GM21423 (cell line): ENCODE results near the gene TXNDC15.
A peak's percentile ranks its signal among the peaks of the same experiment; 100 is the strongest.
"Not testable (repeated sequence)": the region's sequence is repeated elsewhere in the genome, so short reads cannot be mapped to it uniquely, and the experiment has no call there.

Source experiments
- ATAC-seq: cut with Tn5 transposase; IDR thresholded peaks from one replicate; pipeline ENCODE4 v1.9.1; 2021; ENCODE audit warnings: mild to moderate bottlenecking, moderate library complexity; ENCODE audit not compliant: unreplicated experiment

The TXNDC15 gene, protein sequence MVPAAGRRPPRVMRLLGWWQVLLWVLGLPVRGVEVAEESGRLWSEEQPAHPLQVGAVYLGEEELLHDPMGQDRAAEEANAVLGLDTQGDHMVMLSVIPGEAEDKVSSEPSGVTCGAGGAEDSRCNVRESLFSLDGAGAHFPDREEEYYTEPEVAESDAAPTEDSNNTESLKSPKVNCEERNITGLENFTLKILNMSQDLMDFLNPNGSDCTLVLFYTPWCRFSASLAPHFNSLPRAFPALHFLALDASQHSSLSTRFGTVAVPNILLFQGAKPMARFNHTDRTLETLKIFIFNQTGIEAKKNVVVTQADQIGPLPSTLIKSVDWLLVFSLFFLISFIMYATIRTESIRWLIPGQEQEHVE

DNA sequence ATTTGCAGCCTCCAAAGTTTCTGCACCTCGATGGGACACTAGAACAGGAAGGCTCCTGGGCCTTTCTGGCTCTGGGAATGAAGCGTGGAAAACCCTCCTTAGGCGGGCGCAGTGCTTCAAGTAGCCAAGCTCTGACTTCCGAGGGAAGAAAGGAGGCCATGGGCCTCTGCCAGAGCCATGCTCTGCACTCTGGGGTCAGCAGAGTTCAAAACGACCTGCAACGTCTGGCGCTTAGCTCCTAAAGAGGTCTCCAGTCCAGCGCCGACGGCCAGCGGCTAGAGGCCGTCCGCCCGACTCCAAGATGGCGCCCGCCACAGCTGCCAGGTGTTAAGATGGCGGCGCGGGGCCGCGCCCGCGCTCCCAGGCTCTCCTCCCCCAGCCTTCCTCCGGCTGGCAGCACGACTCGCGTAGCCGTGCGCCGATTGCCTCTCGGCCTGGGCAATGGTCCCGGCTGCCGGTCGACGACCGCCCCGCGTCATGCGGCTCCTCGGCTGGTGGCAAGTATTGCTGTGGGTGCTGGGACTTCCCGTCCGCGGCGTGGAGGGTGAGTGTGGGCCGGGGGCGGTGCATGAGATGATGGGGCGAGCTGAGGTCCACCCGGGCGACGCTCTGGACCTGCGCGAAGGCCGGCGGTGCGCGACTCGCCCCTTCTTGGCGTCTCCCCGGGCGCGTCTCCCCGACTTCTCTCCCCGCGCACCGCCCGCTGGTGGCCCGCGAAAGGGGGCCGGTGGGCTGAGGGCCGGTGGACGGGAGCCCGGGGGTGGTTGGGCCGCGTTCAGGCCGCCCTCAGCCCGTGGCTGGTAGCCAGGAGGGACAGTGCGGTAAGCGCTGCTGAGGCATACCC lies at the start of gene TXNDC15:
Gene TXNDC15 (plus strand): TSS at position 385 of the 844 bp plus-strand sequence. CDS start 57 bp downstream, at position 442.
- ATAC-seq, result peak; percentile 84

- no peak for ATAC-seq
These were observed 49.5 kb upstream of the TXNDC15 start for GRCh38 chr5:134824681-134825080.

GRCh38 chr5:134825212-134825611 lies 49.0 kb upstream of the TXNDC15 start:
- no peak for ATAC-seq

DNA sequence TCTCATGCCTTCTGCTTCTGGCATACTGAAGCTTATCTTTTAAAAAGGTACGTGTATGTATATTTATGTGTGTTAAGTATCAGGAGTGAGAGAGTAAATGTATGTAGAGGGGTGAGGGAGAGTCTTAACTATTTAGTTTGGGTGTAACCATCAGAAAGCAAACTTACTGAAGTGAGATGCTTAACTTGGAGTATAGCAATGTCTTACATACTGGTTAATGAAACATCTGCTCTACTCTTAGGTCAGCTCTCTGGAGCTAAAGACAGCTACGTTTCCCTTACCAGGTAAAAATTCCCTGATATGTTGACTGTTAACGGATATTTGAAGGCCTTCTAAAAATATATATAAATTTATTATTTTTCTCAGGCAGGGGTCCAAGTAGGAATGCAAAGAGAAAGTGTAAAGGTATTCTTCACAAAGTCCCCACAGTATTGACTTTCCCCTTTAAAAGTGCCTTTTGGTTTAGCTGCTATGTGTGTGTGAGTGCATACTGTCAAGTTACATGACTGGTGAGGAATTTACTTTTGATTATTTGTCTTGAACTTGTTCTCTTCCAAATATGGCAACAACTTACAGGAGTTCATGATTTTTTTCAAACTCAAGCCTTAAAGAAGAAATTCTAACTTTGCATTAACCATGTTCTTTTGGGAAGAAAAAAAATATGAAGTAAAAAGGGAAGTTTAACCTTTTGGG lies 40.7 kb upstream of the TXNDC15 start:
- no peak for ATAC-seq

DNA sequence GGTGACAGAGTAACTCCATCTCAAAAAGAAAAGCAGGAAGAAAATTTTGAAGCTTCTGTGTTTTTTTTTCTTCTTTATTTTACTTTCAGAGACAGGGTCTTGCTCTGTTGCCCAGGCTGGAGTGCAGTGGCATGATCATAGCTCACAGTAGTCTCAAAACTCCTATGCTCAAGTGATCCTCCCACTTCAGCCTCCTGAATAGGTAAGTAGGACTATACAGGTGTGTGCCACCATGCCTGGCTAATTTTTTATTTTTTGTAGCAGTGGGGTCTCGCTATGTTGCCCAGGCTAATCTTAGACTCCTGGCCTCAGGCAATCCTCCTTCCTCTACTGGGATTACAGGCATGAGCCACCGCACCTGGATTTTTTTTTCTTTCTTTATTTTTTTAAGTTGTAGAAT lies 38.5 kb upstream of the TXNDC15 start:
- no peak for ATAC-seq

GRCh38 chr5:134837530-134838181 lies 36.5 kb upstream of the TXNDC15 start:
- ATAC-seq, result no peak

DNA sequence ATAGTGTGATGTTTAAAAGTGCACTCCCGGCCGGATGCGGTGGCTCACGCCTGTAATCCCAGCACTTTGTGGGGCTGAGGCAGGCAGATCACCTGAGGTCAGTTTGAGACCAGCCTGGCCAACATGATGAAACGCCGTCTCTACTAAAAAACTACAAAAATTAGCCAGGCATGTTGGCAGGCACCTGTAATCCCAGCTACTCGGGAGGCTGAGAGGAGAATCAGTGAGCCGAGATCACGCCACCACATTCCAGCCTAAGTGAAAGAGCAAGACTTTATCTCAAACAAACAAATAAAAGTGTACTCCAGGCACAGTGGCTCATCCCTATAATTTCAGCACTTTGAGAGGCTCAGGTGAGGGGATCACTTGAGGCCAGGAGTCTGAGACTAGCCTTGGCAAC lies 35.8 kb upstream of the TXNDC15 start:
- ATAC-seq, result not testable (repeated sequence)

DNA sequence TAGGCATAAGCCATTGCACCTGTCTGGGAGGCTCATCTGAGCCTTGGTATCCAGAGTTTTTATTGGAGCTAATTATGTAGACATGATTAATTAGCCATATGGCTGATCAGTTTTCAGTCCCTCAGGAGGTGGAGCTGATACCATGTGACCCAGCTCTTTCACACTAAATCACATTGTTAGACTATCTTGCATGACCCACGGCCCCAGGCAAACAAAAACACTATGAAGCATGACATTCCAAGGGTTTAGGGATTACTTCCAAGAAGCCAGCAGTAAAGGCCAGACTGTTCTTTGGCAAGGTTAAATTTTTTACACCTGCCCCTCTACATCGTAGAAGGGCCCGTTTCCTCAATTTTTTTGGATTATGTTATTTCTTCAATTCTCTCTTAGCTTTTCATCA lies 33.4 kb upstream of the TXNDC15 start:
- ATAC-seq, result no peak

GRCh38 chr5:134844252-134844651 lies 29.9 kb upstream of the TXNDC15 start:
- ATAC-seq, result no peak

- no peak for ATAC-seq
These were observed 28.8 kb upstream of the TXNDC15 start for GRCh38 chr5:134845335-134845851.

DNA sequence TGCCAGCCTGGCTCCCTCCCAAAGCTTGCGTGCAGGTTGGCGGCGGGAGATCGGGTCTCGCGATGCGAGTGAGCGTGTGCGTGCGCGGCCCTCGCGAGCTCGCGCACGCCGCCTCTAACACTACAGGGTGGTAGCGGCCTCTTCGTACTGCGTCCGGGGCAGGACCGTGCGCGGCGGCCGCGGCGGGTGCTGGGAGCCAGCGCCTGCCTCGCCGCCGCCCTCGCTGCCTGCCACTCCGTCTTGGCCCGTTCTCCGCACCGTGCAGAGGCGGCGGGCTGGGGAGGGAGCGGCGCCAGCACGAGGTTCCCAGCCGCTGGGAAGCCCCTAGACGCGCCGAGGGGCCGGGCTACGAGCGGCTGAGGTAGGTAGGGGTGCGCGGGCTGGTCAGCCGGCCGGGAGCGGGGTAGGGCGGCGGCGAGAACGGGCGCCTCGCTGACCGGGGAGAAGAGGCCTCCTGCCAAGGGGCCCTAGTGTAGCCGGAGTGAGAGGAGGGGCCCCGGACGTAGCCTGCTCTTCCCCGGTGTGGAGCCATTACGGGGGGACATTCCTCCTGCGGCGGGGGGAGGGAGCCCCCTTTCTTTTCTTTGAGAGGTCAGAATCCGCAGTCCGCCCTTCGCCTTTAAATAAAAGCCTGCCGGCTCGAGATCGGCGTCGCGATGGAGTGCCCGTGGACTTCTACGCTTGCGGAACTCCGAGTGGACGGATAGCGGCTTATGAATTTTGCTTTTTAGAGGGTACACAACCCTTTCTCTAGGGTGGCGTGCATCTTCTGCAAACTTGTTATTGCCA lies 28.1 kb upstream of the TXNDC15 start, which contains the start of gene C5orf24:
Gene C5orf24 (plus strand): TSS at position 117 of the 789 bp plus-strand sequence. CDS start 8,933 bp downstream, outside the sequence.
- ATAC-seq, result peak; percentile 97

DNA sequence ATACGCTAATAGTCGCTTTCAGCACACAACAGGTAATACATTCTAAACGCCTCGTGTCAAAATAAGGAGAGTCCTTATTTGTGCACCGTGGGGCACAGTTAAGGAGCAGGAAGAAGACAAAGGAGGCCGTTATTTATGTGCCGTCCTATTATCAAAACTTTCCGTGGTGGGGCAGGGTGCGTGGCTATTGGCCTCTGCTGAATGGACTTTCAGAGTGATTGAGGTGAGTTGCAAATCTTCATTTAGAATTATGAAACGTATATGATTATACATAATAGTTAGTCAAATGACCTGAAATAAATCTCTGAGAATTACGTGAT lies 27.6 kb upstream of the TXNDC15 start:
- ATAC-seq, result peak; percentile 1

DNA sequence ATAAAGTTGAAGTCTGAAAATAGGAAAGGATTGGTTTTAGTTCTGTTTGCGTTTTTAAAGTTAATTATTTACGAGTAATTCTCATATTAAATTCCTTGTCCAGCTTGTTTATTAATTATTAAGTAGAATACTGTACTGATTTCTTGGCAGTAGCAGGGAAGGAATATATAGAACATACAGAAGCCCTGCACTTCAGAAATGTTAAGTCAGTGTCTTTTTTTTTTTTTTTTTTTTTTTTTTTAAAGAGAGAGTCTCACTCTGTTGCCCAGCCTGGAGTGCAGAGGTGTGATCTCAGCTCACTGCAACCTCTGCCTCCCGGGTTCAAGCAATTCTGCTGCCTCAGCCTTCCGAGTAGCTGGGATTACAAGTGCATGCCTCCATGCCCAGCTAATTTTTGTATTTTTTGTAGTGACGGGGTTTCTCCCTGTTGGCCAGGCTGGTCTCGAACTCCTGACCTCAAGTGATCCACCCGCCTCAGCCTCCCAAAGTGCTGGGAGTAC lies 24.7 kb upstream of the TXNDC15 start:
- ATAC-seq, result not testable (repeated sequence)

DNA sequence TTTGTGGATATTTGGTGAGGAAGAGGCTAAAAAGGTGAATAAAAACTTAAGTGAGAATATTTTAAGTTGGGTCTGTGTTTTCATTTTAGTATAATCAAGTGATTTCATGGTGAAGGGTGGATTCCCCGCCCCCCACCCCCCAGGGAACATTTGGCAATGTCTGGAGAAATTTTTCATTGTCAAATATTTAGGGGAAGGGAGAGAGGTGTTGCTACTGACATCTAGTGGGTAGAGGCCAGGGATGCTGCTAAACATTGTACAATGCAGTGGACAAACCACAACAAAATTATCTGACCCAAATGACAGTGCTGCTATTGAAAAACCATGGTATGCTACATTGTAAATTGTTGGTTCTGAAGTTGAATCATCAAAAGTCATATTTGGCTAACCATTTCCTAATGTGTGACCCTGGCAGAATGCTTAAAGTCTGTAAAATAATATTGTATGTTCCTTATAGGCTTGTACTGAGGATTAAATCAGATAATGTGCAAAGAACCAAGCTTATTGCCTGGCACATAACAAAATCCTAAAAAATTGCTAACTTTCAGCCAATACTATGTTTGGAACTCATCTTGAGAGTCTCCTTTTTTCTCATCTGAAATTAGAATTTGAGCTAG lies 22.8 kb upstream of the TXNDC15 start:
- no peak for ATAC-seq

GRCh38 chr5:134856465-134856864 lies 17.7 kb upstream of the TXNDC15 start:
- ATAC-seq, result not testable (repeated sequence)

DNA sequence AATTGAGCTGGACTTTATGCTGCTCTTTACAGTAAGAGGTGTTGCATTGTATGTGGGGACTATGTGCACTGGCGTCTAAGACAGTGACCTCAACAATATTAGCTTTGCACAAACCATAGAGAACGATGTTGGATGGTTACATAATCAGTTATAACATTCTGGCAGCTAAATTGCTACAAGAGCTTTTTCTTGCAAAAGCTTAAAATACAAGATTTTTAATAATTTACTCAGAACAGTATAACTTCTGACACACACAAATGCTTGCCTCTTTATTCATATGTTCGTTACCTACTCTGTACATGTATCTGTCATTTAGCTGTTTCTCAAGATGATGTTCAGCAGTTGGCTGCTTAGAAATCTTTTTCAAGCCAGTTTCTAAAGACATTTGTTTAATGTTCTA lies 16.8 kb upstream of the TXNDC15 start:
- ATAC-seq, result no peak

- no peak for ATAC-seq
These were observed 9.5 kb upstream of the TXNDC15 start for GRCh38 chr5:134864707-134865106.

GRCh38 chr5:134873494-134873893 lies 677 bp upstream of the TXNDC15 start:
- ATAC-seq, result no peak
